SH-SY5Y (cell line): ENCODE data around the gene OOSP1.

Experiments used
- GATA2 ChIP-seq: IDR thresholded peaks from 2 replicates; pipeline ENCODE4 v1.6.1; 2011; ENCODE audit warnings: mild to moderate bottlenecking, low read depth, low read length
- GATA3 ChIP-seq: IDR thresholded peaks from 2 replicates; pipeline ENCODE4 v1.6.1; 2011; ENCODE audit warnings: low read depth, mild to moderate bottlenecking, low read length, moderate library complexity

DNA sequence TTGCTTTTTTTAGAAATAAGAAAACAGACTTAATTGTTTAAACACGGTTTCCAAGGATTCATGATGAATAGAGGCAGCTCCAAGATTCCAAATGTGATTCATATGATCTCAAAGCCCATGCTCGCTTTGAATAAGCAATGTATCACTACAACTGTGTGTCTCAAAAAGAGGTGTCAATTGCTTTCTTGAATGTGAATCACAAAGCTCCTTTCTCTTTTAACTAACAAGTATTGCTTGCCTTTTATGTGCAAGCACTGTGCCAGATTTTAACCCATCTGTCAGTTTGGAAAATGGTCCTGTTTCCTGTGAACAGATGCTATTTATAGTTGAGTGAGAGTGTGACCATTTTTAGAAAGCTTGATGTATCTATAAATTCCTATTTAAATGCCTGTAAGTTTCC is 6.5 kb downstream of the OOSP1 start:
- TF ChIP-seq GATA2 (no peak), GATA3 (no peak)
